Measurements from ENCODE around the gene FOXO4.

Gene FOXO4

GRCh38 chrX:71128915-71129765, 33.5 kb downstream of the FOXO4 start:
- no peak overlapping the region for H3K4me3 ChIP-seq (ENCODE audit: severe bottlenecking)
- TF ChIP-seq, protein P1, sequence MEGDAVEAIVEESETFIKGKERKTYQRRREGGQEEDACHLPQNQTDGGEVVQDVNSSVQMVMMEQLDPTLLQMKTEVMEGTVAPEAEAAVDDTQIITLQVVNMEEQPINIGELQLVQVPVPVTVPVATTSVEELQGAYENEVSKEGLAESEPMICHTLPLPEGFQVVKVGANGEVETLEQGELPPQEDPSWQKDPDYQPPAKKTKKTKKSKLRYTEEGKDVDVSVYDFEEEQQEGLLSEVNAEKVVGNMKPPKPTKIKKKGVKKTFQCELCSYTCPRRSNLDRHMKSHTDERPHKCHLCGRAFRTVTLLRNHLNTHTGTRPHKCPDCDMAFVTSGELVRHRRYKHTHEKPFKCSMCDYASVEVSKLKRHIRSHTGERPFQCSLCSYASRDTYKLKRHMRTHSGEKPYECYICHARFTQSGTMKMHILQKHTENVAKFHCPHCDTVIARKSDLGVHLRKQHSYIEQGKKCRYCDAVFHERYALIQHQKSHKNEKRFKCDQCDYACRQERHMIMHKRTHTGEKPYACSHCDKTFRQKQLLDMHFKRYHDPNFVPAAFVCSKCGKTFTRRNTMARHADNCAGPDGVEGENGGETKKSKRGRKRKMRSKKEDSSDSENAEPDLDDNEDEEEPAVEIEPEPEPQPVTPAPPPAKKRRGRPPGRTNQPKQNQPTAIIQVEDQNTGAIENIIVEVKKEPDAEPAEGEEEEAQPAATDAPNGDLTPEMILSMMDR (IDR thresholded peaks at IDR 0.05; ENCODE audit: poor library complexity, severe bottlenecking) = peak; percentile 65
- peak; percentile 59; the same call in 1 of the 3 replicates for ATAC-seq (ENCODE audit: low read depth)
- H3K27ac ChIP-seq (ENCODE audit: poor library complexity, severe bottlenecking) = no peak overlapping the region
- H3K27me3 ChIP-seq (ENCODE audit: insufficient read depth, poor library complexity, severe bottlenecking) = no peaks in the 10 kb centered on the region
- H3K36me3 ChIP-seq (ENCODE audit: low read depth) = peaks cover 19% of the 10 kb centered on the region
- H3K4me1 ChIP-seq (ENCODE audit: insufficient read depth, poor library complexity, severe bottlenecking) = no peaks in the 10 kb centered on the region
- H3K9me3 ChIP-seq (ENCODE audit: severe bottlenecking) = no peaks in the 10 kb centered on the region
- DNase-seq (ENCODE audit: low spot score) = no peak

DNA sequence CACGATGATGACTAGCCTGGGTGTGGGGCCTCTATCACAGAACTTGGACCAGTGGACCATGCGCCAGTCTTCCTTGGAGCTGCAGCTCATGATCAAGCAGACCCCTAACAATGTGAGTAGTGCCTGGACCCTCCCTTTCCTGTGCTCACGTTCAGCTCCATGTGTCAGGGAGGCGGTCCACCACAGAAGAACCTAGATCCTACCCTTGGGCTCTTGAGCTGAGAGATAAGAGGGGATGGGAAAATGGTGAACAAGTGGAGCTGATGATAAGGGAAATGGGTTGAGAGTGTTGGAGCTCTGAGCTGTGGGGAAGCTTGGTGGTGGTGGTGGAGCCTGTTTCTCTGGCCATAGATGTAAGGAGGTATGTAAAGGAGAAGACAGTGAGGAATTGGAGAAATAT, 35.9 kb downstream of the FOXO4 start:
- ATAC-seq (ENCODE audit: low read depth) (no peak), DNase-seq (ENCODE audit: low spot score) (no peak)
- Histone ChIP-seq H3K27me3 (ENCODE audit: insufficient read depth, poor library complexity, severe bottlenecking) (no peaks in the 10 kb centered on the region), H3K27ac (ENCODE audit: poor library complexity, severe bottlenecking) (no peak overlapping the region), H3K4me1 (ENCODE audit: insufficient read depth, poor library complexity, severe bottlenecking) (no peaks in the 10 kb centered on the region), H3K9me3 (ENCODE audit: severe bottlenecking) (no peaks in the 10 kb centered on the region), H3K4me3 (ENCODE audit: severe bottlenecking) (no peak overlapping the region), H3K36me3 (ENCODE audit: low read depth) (peaks cover 22% of the 10 kb centered on the region)
- TF ChIP-seq, protein P1 (IDR thresholded peaks at IDR 0.05; ENCODE audit: poor library complexity, severe bottlenecking) = no peak

DNA sequence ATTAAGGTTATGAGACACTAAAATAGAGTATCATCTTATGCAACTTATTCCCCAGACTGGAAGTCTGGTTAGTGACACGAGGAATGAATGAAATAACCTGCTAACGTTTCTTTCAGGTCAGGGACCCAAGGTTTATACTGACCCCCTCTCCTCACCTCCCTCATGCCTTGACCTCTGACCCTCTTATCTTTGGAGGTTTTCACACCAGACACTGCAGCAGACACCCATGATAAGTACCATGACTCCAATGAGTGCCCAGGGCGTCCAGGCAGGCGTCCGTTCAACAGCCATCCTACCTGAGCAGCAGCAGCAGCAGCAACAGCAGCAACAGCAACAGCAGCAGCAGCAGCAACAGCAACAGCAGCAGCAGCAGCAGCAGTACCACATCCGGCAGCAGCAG, 44.8 kb downstream of the FOXO4 start:
- no peak for ATAC-seq (ENCODE audit: low read depth)
- TF ChIP-seq, protein P1 (IDR thresholded peaks at IDR 0.05; ENCODE audit: poor library complexity, severe bottlenecking) = no peak
- Histone ChIP-seq H3K36me3 (ENCODE audit: low read depth) (no peaks in the 10 kb centered on the region; the same call in 1 of the 2 replicates), H3K4me1 (ENCODE audit: insufficient read depth, poor library complexity, severe bottlenecking) (no peaks in the 10 kb centered on the region), H3K9me3 (ENCODE audit: severe bottlenecking) (no peaks in the 10 kb centered on the region), H3K4me3 (ENCODE audit: severe bottlenecking) (no peak overlapping the region), H3K27me3 (ENCODE audit: insufficient read depth, poor library complexity, severe bottlenecking) (no peaks in the 10 kb centered on the region), H3K27ac (ENCODE audit: poor library complexity, severe bottlenecking) (no peak overlapping the region)
- no peak for DNase-seq (ENCODE audit: low spot score)

GRCh38 chrX:71143508-71143907, 47.9 kb downstream of the FOXO4 start:
- Histone ChIP-seq H3K36me3 (ENCODE audit: low read depth) (no peaks in the 10 kb centered on the region; the same call in 1 of the 2 replicates), H3K9me3 (ENCODE audit: severe bottlenecking) (no peaks in the 10 kb centered on the region), H3K4me1 (ENCODE audit: insufficient read depth, poor library complexity, severe bottlenecking) (no peaks in the 10 kb centered on the region), H3K4me3 (ENCODE audit: severe bottlenecking) (no peak overlapping the region), H3K27ac (ENCODE audit: poor library complexity, severe bottlenecking) (no peak overlapping the region), H3K27me3 (ENCODE audit: insufficient read depth, poor library complexity, severe bottlenecking) (no peaks in the 10 kb centered on the region)
- TF ChIP-seq, protein P1 (IDR thresholded peaks at IDR 0.05; ENCODE audit: poor library complexity, severe bottlenecking) = no peak
- ATAC-seq (ENCODE audit: low read depth) = no peak
- no peak for DNase-seq (ENCODE audit: low spot score)

- no peaks in the 10 kb centered on the region for H3K9me3 ChIP-seq (ENCODE audit: severe bottlenecking)
- ATAC-seq (ENCODE audit: low read depth) = no peak
- no peaks in the 10 kb centered on the region for H3K36me3 ChIP-seq (ENCODE audit: low read depth)
- no peaks in the 10 kb centered on the region for H3K4me1 ChIP-seq (ENCODE audit: insufficient read depth, poor library complexity, severe bottlenecking)
- TF ChIP-seq, protein P1 (IDR thresholded peaks at IDR 0.05; ENCODE audit: poor library complexity, severe bottlenecking) = no peak
- H3K27ac ChIP-seq (ENCODE audit: poor library complexity, severe bottlenecking) = no peak within 1 kb of the TSS
- no peak for DNase-seq (ENCODE audit: low spot score)
- no peak within 1 kb of the TSS for H3K4me3 ChIP-seq (ENCODE audit: severe bottlenecking)
- H3K27me3 ChIP-seq (ENCODE audit: insufficient read depth, poor library complexity, severe bottlenecking) = no peaks in the 10 kb centered on the region
Measured at GRCh38 chrX:71144651-71145050, 49.0 kb downstream of the FOXO4 start, which contains the start of gene NLGN3. NLGN3 (plus strand) TSS chrX:71144841; CDS start chrX:71147750, 2,909 bp downstream.
